GM19395 (cell line): Measurements from ENCODE around the gene ANKRD60.

Source experiments
- ATAC-seq: cut with Tn5 transposase; IDR thresholded peaks from one replicate; pipeline ENCODE4 v1.9.1; 2021; ENCODE audit warnings: mild to moderate bottlenecking, moderate library complexity; ENCODE audit not compliant: unreplicated experiment

Gene ANKRD60

GRCh38 chr20:58196402-58197184, 31.9 kb downstream of the ANKRD60 start:
- no peak for ATAC-seq

DNA sequence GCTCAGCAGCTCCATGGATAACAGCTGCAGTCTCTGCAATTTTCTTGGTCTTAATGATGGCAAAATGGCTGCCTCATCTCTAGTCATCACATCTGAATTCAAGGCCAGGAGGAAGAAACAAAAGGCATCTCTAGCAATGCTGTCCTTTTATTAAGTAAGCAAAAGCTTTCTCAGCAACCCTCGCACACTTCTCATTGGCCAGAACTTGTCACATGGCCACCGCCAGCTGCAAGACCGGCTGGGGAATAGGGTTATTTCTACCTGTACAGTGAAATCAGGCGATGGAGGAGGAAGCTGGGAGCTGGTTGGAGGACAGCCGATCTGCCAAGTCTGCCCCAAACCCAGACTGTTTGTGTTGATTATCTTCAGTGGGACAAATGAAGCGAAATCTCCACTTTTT, 33.4 kb downstream of the ANKRD60 start:
- no peak for ATAC-seq

DNA sequence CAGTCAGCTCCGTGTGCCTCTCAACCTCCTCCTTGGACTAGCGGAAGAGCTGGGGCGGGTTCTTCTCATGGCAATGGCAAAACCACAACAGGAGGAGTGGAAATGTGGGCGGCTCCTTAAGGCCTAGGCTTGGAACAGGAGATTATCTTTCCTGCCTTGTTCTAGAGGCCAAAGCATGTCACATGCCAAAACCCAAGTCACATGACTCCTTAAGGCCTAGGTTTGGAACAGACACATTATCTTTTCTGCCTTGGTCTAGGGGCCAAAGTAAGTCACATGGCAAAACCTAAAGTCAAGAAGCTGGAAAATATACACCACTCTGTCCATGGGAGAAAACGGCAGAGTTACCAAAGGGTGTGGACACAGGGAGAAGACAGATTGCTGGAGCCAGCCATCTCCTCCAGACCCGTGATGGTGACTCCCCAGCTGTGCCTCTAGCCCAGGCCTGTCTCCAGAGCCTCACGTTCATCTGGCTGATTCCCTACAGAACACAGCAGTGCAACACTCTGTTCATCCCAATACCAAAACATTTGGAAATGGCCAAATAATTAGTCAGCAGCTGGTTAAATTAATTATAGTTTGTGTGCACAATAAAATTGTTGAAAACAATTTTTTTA, 34.2 kb downstream of the ANKRD60 start:
- no peak for ATAC-seq

DNA sequence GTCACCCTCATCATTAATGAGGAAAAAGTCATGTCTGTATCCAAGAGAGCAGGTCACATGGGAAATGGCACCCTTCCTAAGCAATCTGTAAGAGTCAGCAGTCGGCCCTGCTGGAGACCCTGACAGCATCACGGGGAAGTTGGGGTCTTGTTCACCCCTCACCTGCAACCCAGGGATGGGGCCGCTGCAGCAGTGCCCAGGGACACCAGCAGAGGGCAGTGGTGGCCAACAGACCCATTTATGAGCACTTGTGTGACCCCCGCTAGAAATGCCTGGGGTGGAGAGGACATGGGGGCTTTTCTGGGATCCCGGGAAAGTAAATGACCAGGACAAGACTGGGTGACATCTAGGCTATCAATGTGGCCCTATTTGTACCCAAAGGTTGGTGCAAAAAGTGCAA, 35.9 kb downstream of the ANKRD60 start:
- no peak for ATAC-seq

- no peak for ATAC-seq
These were observed 36.4 kb downstream of the ANKRD60 start for GRCh38 chr20:58192065-58192464.

- ATAC-seq, result no peak
These were observed 39.9 kb downstream of the ANKRD60 start for GRCh38 chr20:58188527-58188926.

DNA sequence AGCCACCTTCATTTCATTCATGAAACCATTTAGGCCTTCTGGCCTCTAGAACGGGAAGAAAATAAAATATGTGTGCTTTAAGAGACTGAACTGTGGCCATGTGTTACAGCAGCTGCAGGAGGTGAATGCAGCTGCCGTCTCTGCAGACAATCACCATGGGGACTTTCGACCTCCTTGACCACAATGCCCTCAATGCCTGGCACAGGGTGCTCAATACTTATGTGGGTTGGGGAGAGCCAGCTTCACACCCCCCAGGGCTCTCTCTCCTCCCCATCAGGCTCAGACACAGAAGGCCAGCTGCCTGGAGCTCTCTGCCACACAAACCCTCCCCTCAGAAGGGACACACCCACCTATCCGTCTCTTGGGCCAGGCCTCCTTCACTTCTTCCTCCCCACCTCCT, 43.5 kb downstream of the ANKRD60 start:
- no peak for ATAC-seq

DNA sequence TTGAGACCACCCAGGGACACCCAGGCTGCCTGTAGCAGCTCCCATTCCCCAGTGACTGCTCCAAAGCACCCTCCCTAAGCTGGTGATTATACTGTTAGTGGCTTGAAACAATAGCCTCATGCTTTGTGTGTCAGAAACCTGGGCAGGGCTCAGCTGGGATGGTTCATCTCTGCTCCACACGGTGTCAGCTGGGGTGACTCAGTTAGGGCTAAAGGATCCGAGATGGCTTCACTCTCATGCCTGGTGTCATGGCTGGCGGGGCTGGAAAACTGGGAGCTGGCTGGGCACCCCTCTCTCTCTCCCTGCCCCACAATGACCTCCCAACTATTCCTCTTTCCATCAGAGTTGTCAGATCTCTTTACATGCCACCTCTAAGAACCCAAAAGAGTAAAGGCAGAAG, 44.4 kb downstream of the ANKRD60 start:
- no peak for ATAC-seq

DNA sequence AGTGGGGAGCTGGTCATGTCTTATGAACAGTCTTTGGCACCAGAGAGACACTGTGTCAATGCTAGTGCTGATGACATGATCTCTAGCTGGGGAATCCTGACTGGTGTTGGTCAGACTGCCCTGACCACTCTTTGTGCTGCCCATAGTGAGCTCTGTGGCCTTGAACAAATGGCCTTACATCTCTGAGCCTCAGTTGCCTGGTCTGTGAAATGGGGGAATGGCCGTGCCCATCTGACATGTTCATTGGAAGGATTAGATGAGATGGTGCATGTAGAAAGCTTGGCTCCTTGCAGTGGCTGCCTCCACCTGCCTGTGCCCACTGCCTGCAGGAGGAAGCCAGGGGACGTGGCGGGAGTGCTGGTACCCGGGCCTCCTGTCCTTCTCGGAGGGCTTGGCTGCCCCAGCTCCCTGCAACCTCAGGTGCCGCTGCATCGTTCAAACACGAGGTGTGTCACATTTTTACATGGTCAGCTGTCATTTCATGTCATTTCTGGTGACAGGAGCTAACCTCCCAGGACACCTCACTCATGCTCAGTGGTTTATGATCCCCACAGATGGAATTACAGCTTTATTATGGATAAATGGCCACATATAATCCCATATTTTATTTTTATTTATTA, 45.8 kb downstream of the ANKRD60 start:
- ATAC-seq, result no peak

DNA sequence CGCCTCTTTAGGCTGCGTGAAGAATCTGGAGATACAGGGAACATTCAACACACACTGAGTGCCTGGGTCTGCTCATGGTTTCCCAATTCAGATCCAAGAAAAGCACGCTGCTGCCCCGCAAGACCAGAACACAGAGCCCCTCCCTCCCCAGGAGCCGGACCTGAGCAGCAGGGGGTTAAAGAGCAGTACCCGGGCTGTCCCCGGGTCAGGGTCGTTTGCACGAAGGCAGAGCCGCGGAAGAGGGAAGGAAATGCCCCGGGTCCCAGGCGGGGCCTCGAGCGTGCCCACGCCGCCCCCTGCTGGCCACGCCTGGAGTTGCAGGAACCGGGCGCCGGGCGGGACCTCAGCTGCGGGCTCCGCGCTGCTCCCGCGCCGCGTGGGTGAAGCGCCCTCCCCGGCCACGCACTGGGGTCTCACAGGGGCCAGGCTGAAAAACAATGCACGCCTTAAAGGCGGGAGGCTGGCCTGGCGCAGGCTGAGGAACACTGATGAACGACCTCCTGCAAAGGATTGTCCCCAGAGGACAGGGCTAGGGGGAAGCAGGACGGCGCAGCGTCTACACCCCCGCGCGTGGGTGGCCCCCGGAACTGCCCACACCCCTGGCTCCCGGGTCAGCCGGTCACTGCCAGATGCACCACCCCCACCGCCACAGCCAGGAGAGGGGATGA, 48.9 kb downstream of the ANKRD60 start:
- ATAC-seq, result no peak

GRCh38 chr20:58179083-58179431, 49.4 kb downstream of the ANKRD60 start:
- no peak for ATAC-seq

- ATAC-seq, result no peak
These were observed 50.7 kb downstream of the ANKRD60 start for GRCh38 chr20:58177799-58178198.

GRCh38 chr20:58175836-58176235, 52.6 kb downstream of the ANKRD60 start:
- ATAC-seq, result no peak

DNA sequence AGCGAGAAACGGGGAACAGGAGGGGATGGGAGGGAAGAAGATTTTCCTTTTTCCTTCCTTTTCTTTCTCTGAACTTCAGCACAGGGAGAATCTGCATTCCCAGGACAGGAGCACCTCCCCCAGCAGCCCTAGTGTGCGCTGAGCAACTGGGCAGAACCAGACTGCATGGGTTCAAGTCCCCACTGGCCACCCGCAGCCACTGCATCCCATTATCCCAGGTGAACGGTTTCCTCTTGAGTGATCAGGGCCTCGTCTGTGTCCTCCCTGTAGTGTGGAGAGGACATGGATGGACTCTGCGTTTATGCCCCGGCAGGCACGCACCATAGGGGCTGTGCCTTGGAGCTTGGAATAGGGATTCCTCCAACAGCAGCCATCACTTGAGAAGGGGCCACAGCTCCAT, 53.0 kb downstream of the ANKRD60 start:
- no peak for ATAC-seq

- ATAC-seq, result no peak
These were observed 53.7 kb downstream of the ANKRD60 start for GRCh38 chr20:58174708-58175280.

- no peak for ATAC-seq
These were observed 54.3 kb downstream of the ANKRD60 start for GRCh38 chr20:58173930-58174707.

GRCh38 chr20:58173091-58173490, 55.4 kb downstream of the ANKRD60 start:
- ATAC-seq, result no peak

GRCh38 chr20:58171796-58172425, 56.5 kb downstream of the ANKRD60 start:
- ATAC-seq, result no peak

DNA sequence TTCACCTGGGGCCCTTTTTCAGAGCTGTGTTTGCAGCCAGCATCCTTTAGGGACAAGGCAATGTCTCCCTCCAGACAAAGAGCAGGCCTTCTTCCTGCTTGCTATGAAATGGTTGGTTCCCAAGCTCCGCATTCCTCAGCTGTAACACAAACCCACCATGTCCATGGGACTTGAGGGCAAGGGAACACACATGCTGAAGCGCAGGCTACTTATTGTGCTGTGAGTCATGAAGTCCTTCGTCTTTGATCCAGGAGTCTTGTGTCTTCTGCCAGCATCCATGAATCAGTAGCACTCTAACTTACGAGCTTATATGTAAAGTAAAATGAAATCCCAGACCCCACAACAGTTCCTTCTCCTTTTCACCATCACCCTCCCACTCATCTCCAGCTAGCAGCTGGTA, 59.0 kb downstream of the ANKRD60 start:
- ATAC-seq, result no peak

GRCh38 chr20:58168843-58169242, 59.6 kb downstream of the ANKRD60 start:
- ATAC-seq, result no peak
